GF-D8 (cell line): ENCODE measurements around the gene DIO2.

Experiments
- DNase-seq: peaks from one replicate; lab custom pipeline; 2025; lab: John Stamatoyannopoulos, UW

Gene DIO2

DNA sequence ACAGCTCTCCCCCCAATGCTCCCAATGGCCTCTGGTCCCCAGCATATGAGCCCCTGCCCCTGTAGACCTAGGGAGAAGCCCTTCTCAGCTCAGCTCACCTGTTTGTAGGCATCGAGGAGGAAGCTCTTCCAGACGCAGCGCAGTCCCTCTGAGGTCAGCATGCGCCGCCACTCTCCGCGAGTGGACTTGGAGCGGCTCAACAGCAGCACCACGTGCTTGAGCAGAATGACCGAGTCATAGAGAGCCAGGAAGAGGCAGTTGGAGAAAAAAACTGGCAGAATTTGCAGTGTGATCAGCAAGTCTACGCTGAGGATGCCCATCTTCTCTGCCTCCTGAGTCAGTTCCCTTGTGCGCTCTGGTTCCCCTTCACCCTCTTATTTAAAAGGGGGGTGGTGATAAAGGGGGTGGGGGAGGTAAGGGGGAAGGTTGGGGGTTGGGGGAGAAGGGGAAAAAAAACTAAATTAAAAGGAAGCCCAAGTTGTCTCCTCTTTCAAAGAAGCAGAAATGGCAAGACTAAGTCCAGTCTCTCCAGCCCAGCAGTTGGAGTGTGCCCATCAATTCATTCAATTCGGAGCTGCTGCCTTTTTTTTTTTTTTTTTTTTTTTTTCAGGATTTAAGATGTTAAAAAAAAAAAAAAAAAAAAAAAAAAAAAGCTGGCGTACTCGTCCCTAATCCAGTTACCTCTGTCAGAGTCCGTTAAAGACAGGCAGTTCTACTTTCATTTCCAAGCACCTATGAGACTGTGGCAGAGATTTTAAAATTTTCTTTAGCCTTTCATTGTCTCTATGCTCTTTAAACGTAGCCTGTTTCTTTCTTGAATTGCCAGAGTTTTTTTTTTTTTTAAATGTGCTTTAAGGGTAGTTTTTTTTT lies at the start of gene DIO2:
Gene DIO2, minus strand, starts transcription at position 352 of the 870 bp plus-strand sequence. Its CDS starts 32 bp downstream, at position 320.
- DNase-seq: no peak

- DNase-seq: no peak
Observed at GRCh38 chr14:80260645-80261044, 49.3 kb upstream of the DIO2 start.

GRCh38 chr14:80239631-80240030 lies 28.3 kb upstream of the DIO2 start:
- DNase-seq: no peak

DNA sequence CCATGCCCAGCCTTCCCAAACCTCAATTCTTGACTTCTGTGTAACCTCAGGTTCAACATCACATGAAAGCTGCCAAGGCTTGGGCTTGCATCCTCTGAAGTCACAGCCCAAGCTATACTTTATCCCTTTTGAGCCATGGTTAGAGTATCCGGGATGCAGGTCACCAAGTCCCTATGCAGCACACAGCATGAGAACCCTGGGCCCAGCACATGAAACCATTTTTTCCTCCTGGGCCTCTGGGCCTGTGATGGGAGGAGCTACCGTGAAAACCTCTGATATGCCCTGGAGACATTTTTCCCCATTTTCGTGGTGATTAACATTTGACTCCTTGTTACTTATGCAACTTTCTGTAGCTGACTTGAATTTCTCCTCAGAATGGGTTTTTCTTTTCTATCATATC lies 25.8 kb upstream of the DIO2 start:
- no peak for DNase-seq

GRCh38 chr14:80233470-80234089 lies 22.3 kb upstream of the DIO2 start:
- DNase-seq: no peak

GRCh38 chr14:80231702-80232101 lies 20.4 kb upstream of the DIO2 start:
- no peak for DNase-seq

- DNase-seq: no peak
Observed at GRCh38 chr14:80223696-80224465, 12.6 kb upstream of the DIO2 start.

DNA sequence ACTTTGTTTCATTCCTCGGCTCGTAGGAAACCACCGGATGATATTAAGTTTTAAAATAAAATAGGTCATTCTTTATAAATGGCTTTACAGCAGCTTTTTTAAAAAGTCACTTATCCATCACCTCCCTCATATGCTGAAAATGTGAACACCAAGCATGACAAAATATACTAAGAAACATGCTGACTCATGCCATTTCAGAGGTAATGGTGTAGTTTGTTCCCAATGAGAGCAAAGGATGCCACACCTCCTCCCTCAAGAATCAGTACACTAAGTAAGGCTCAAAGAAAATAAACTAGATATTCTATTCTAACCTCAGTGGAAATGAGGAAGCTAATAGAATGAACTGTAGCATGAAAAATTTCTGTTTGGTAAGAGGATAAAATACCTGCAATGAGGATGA lies 5.5 kb upstream of the DIO2 start:
- no peak for DNase-seq

GRCh38 chr14:80215756-80216581 lies 4.7 kb upstream of the DIO2 start:
- no peak for DNase-seq

DNA sequence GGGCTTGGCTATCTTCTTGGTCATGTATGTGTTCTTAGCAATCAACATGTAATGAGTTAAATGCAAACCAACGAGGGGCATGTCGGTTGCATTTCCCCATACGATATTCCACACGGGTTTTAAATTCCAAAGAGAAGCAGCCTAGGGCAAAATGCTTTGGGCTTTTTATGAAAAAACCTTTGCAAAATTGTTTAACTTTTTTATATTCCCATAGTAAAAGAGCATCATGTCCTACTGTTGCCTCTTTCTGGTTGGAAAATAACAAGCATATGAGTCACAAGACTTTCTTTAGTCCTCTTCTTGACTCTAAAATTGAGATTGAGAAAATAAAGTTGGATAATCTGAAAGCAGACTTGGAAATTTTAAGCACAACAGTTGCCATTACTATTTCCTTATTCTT lies 3.8 kb upstream of the DIO2 start:
- no peak for DNase-seq

DNA sequence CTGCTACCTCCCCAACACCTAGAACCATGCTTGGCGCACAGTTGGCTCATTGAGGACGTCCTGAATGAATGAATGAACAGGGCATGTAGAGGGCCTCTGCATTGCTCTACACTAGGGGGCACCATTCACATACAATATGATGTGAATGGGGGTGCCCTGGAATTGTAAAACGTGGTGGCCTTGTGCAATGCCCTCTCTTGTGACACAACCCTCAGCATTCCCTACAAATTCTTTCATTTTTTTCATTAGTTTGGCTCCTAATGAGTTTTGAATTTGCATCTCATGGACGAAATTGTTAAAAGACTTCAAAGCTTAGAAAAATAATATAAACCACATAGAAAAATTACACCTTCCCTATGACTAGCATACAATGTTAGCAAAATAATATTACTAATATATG lies 2.3 kb upstream of the DIO2 start:
- DNase-seq: no peak

GRCh38 chr14:80212023-80212397 lies 706 bp upstream of the DIO2 start:
- DNase-seq: no peak

DNA sequence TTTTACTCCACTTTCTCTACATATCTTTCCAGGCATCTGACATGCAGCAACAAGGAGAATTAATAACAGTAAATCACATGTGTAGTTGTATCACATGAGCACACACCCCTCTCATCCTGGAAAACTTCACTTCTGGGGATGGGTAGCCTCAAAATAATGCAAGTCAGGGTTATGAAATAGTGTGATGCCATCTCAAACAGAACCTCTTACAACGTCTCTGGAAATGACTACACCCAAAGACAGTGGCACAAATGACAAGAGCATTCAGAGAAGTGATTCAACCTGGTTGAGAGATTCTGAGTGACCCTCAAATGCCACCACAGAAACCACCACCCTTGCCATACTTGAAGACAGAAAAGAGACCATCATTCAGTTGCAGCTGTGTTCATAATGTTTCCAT lies 2.8 kb downstream of the DIO2 start:
- DNase-seq: no peak

DNA sequence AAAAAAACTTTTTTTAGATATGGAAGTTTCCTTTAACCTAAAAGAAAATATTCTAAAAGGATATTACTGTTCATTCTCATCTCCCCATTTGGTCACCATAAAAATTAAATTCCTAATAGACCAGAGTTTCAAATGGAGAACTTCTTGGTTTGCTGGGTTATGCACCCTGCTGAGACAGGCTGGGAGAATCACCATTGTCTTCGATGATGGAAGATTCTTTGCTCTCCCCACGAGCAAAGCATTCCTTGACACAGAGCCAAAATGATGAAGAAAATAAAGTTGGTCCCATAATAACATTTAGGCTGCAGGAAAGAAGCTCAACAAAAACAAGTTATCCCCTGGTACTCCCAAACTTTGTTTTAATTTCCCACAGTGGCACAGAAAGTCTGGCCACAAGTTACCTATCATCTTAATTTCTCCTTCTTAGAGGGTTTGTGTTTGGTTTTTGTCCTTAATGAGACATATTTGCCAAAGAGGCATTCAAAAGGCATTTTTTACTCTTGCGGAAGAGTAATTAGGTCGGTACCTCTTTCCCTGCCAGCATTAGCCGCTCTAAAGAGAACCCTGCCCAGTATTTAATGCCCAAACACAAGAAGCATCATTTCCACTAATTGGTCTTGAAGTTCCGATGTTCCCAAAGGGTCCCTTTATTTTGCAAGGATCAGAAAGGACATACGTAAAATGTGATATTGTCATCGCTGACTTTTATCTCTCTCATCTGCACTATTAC lies 4.8 kb downstream of the DIO2 start:
- no peak for DNase-seq

DNA sequence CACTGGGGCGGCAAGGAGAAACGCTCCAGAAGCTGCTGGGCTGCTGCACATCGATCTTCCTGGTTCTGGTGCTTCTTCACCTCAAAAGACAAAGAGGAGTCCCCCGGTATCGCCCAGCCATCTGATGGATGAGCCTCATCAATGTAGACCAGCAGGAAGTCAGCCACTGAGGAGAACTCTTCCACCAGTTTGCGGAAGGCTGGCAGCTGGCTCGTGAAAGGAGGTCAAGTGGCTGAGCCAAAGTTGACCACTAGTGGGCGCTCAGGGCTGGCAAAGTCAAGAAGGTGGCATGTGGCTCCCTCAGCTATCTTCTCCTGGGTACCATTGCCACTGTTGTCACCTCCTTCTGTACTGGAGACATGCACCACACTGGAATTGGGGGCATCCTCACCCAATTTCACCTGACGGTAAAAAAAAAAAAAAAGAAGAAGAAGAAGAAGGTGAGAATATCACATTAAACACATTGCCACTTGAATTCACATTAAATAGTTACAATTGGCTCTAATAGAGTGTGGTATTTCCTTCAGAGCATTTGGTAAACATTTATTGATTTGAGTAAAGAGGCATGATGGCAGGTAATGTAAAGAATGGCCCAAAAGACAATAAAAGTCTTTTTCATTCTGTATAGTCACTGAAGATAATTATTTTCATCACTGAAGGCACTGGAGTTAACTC lies 8.3 kb downstream of the DIO2 start:
- DNase-seq: no peak

DNA sequence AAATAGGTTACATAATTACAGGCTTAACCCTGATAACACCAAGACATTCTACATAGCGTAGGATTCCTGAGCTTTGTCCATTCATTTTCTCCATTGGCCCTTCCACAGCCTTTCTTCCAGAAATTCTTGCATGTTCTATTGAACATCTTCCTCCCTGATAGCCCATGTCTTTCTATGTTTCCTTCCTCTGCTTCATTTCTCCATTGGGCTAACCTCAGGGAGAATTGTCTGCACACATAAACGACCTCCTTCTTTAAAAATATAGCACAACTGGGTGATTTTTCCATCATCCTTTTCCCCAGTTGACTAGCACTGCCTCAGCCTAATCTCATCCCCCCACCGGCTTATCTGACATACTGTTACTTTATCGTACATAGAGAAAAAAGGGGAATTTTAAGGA lies 11.2 kb downstream of the DIO2 start:
- DNase-seq: no peak

DNA sequence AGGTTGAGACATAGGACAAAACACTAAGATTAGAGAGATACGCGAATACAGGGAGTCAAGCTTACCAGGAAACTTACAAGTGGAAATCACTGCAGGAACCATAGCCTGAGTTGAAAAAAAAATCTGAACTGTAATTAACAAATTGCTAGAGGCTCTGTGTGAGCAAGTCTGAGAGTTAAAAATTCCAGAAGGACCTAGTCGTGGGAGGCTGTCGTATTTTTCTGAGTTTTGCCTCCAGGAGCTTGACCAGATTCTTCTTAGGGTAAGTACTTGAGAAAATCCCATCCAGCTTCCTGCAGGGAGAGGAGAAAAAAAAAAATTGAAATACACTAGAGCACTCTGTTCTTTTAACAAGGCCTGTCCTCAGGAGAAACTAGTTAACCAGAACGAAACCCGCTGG lies 22.7 kb downstream of the DIO2 start:
- no peak for DNase-seq

DNA sequence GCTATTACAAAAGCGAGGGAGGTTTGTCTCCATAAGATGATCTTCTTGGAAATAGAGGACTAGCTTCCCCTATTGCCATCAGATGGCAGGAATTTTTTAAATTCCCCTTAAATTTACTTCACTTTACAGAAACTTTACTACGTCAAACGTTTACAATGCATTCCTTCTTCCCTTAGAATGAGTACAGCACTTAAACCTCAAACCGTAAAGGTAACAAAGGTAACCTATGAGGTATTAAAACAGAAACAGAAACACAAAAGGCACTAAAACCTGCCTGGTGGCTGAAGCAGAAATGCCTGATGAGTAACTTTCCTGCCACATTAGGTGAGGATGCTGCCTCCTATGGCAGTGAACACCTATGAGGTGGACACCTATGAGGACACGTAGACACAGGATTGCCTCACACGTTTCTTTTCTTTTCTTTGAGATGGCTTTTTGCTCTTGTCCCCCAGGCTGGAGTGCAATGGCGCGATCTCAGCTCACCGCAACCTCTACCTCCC lies 25.0 kb downstream of the DIO2 start:
- DNase-seq: no peak

DNA sequence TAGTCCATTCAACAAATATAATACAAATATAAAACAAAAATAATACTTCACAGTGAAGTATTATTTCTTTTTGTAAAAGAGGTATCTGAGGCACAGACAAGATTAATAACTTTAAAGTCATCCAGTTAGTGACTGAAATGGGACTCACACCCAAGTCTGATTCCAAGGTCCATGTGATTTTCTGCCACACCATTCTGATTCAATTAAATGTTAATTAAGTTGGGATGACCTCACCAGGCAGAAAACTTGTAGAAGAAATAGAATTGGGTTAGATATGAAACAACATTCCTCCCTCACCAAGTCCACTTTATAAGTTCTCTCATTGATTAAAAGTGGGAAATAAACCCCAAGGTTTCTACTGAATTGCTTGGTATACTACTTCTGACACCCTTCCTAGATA lies 34.4 kb downstream of the DIO2 start:
- DNase-seq: no peak

DNA sequence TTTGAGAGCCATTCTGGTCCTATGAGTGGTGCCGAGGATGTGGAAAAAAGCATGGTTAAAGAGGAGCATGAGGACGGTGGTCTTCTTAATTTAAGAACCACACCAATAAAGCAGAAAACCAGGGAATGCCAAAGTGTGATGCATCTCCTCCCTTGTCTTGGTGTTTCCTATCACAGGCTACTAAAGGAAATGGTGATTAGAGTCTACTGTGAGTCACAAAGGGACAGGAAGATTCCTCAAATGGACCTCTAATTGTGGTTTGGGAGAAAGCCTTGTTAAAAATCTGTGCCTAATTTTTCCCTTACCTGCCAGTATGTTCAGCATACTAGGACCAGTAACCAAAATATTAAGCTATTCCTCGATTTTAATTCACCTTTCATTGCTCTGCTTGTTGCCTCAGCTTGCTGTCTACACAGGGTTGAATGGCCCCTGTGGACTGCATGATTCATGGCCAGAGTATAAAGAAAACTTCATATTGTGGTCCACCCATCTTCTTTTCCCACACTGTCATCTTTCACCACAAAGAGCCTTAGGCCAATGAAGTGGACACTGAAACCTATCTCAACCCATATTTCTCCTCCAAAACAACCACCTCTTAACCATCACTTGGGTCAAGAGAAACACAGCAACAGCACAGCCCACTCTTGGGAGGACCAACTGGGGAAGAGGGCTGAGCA lies 38.8 kb downstream of the DIO2 start:
- DNase-seq: no peak
